ENCODE data around the gene RRAGD.

RRAGD gene

GRCh38 chr6:89433252-89434149, 21.4 kb upstream of the RRAGD start:
- no peak for TF ChIP-seq CTCF (IDR thresholded peaks at IDR 0.05; ENCODE audit: low read depth, low read length, missing control alignments)
- H3K4me3 ChIP-seq (ENCODE audit: low read depth, low read length), result peak overlapping the region; percentile 67
- DNase-seq (ENCODE audit: low read depth), result no peak

GRCh38 chr6:89432875-89433251, 20.8 kb upstream of the RRAGD start, which contains the start of gene ANKRD6:
ANKRD6 (plus strand) TSS chr6:89433152; CDS start chr6:89566977, 133,825 bp downstream.
- DNase-seq (ENCODE audit: low read depth), result no peak
- H3K4me3 ChIP-seq (ENCODE audit: low read depth, low read length), result peak within 1 kb of the TSS; percentile 67
- peak; percentile 85 for TF ChIP-seq CTCF (IDR thresholded peaks at IDR 0.05; ENCODE audit: low read depth, low read length, missing control alignments)

GRCh38 chr6:89430201-89430962, 18.3 kb upstream of the RRAGD start:
- DNase-seq (ENCODE audit: low read depth), result no peak
- TF ChIP-seq CTCF (IDR thresholded peaks at IDR 0.05; ENCODE audit: low read depth, low read length, missing control alignments), result no peak
- H3K4me3 ChIP-seq (ENCODE audit: low read depth, low read length), result no peak overlapping the region

GRCh38 chr6:89416796-89417195, 4.7 kb upstream of the RRAGD start:
- H3K4me3 ChIP-seq (ENCODE audit: low read depth, low read length), result no peak overlapping the region
- DNase-seq (ENCODE audit: low read depth), result no peak
- no peak for TF ChIP-seq CTCF (IDR thresholded peaks at IDR 0.05; ENCODE audit: low read depth, low read length, missing control alignments)

GRCh38 chr6:89415185-89415584, 3.1 kb upstream of the RRAGD start:
- no peak overlapping the region for H3K4me3 ChIP-seq (ENCODE audit: low read depth, low read length)
- no peak for DNase-seq (ENCODE audit: low read depth)
- no peak for TF ChIP-seq CTCF (IDR thresholded peaks at IDR 0.05; ENCODE audit: low read depth, low read length, missing control alignments)

- no peak overlapping the region for H3K4me3 ChIP-seq (ENCODE audit: low read depth, low read length)
- DNase-seq (ENCODE audit: low read depth), result no peak
- TF ChIP-seq CTCF (IDR thresholded peaks at IDR 0.05; ENCODE audit: low read depth, low read length, missing control alignments), result no peak
Observed at GRCh38 chr6:89414215-89414614, 2.1 kb upstream of the RRAGD start.

All from GM12864 (cell line).